ENCODE measurements around the gene ICOSLG. TPM values are rescaled to one million over a fixed set of nuclear protein-coding genes. Genes with fewer than 3 reads are reported as not detected.
"Not testable (repeated sequence)": the region's sequence is repeated elsewhere in the genome, so short reads cannot be mapped to it uniquely, and the experiment has no call there.

The ICOSLG gene
- total RNA-seq, 1 donor from 2014 or later: 2.0 TPM

GRCh38 chr21:44175189-44175588 lies 65.6 kb downstream of the ICOSLG start:
- DNase-seq: not testable (repeated sequence)

Other genes starting within 250 kb of the ICOSLG start
- 25.5 and 27.0 TPM in 2 replicates for gene TRAPPC10, start 228.6 kb downstream of the ICOSLG start, total RNA-seq
- gene PWP2, start 133.5 kb downstream of the ICOSLG start, total RNA-seq: 8.2 and 39.1 TPM in 2 replicates
- gene GATD3, start 107.3 kb downstream of the ICOSLG start, total RNA-seq: 6.0 and 58.4 TPM in 2 replicates
- not detected in 2 replicates for gene DNMT3L, start 21.0 kb upstream of the ICOSLG start, total RNA-seq
- gene AIRE, start 44.9 kb upstream of the ICOSLG start, total RNA-seq: not detected in 2 replicates
- 316 and 398 TPM in 2 replicates for gene PFKL, start 59.1 kb upstream of the ICOSLG start, total RNA-seq
- 4.5 and 6.0 TPM in 2 replicates for gene CFAP410, start 98.4 kb upstream of the ICOSLG start, total RNA-seq
- 1.8 and 3.2 TPM in 2 replicates for gene TRPM2, start 112.7 kb upstream of the ICOSLG start, total RNA-seq
- 1.9 and 2.1 TPM in 2 replicates for gene LRRC3, start 214.6 kb upstream of the ICOSLG start, total RNA-seq

Measured in dermis blood vessel endothelial cell (primary cell).